Tibial nerve (tissue), 4 donors: Measurements from ENCODE around the gene ZDHHC11. TPM values are rescaled to one million over a fixed set of nuclear protein-coding genes. Genes with fewer than 3 reads are reported as not detected.

Experiments used
- DNase-seq, 2 donors: peaks; one replicate each; pipeline ENCODE4 v3.0.0-alpha.2; 2019; ENCODE audit warnings: low spot score in 2 of 2
- H3K27ac ChIP-seq, 4 donors: fragments of 200-600 bp; sonication (generic) in 3 of 4; one replicate each; pipeline ENCODE4 v1.5.1; 2017 to 2019; ENCODE audit warnings: mild to moderate bottlenecking in 1 of 4
- H3K27me3 ChIP-seq, 2 donors: fragments of 200-600 bp; sonication (generic) in 1 of 2; one replicate each; pipeline versions ENCODE4 v1.5.1 to v1.6.0; 2017 to 2019
- H3K36me3 ChIP-seq, 3 donors: fragments of 200-600 bp; sonication (generic); one replicate each; pipeline ENCODE4 v1.5.1; 2018 to 2019
- H3K4me1 ChIP-seq, 4 donors: fragments of 200-600 bp; sonication (generic) in 3 of 4; one replicate each; pipeline ENCODE4 v1.5.1; 2017 to 2019
- H3K4me3 ChIP-seq, 4 donors: fragments of 200-600 bp; sonication (generic) in 3 of 4; one replicate each; pipeline ENCODE4 v1.5.1; 2017 to 2019; ENCODE audit warnings: mild to moderate bottlenecking in 1 of 4, moderate library complexity in 1 of 4
- H3K9me3 ChIP-seq, 4 donors: fragments of 200-600 bp; sonication (generic) in 3 of 4; one replicate each; pipeline ENCODE4 v1.5.1; 2017 to 2019
- CTCF ChIP-seq, 5 experiments: fragments of 200-600 bp in 3 of 5; fragments of 450-650 bp in 2 of 5; sonication (generic) in 3 of 5; IDR thresholded peaks; one replicate each; pipeline ENCODE4 v1.5.1; 2016 to 2019; ENCODE audit warnings: antibody characterized with exemption in 5 of 5, mild to moderate bottlenecking in 3 of 5, moderate library complexity in 2 of 5
- EP300 ChIP-seq, 2 donors: sonication (generic); formaldehyde crosslinking; IDR thresholded peaks; one replicate each; pipeline ENCODE4 v1.6.1; 2017; ENCODE audit warnings: antibody characterized with exemption in 2 of 2, mild to moderate bottlenecking in 1 of 2
- POLR2A ChIP-seq, 2 donors: fragments of 450-650 bp; IDR thresholded peaks; one replicate each; pipeline ENCODE4 v1.6.1; 2017; ENCODE audit warnings: antibody characterized with exemption in 2 of 2, mild to moderate bottlenecking in 2 of 2, moderate library complexity in 2 of 2
- WGBS, 2 donors: methylation state at CpG; one replicate each; pipeline ENCODE4 v1.1.5; 2018; 5-methylcytosine and 5-hydroxymethylcytosine counted together
- total RNA-seq, 4 donors: library from RNA; depleted of rRNA; stranded (reverse); fragments of >200 nt; gene quantifications; one replicate each; pipeline ENCODE4 v1.1.0, GENCODE V29; 2016

Gene ZDHHC11
- total RNA-seq, 4 donors from 2014 or later = 1.1 to 6.9 (median 2.3) TPM

- TF ChIP-seq EP300 (IDR thresholded peaks at IDR 0.05) (no peak), CTCF (IDR thresholded peaks at IDR 0.05) (no peak), POLR2A (IDR thresholded peaks at IDR 0.05) (no peak)
- Histone ChIP-seq H3K4me1 (no peaks in the 10 kb centered on the region), H3K9me3 (no peaks in the 10 kb centered on the region), H3K4me3 (no peak overlapping the region), H3K36me3 (peaks cover 2 to 99% (median 34%) of the 10 kb centered on the region in 3 donors), H3K27ac (no peak overlapping the region), H3K27me3 (no peaks in the 10 kb centered on the region)
- DNase-seq = no peak
- WGBS, 2 donors = 97% methylated on average over 29 of the region's 29 CpGs
Measured at GRCh38 chr5:871596-872298, 21.0 kb upstream of the ZDHHC11 start.

DNA sequence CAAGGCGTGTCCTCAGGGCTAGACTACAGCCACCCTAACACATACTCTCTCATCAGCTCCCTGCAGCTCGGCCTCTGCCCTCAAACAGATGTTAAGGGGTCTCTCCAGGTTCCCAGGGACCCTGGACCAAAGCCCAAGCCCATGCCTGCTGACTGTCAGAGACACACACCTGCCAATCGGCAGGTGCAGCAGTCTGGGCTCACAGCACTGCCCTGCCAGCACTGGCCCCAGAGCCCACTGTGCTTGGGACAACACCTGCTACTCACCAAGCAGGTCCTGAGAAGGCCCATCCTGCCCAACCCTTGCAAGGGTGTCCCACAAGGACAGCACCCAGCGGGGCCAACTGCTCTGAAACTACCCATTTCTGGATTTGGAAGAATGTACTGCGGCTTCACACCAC is 20.2 kb upstream of the ZDHHC11 start:
- no peaks in the 10 kb centered on the region for H3K9me3 ChIP-seq
- DNase-seq = no peak
- no peaks in the 10 kb centered on the region for H3K27me3 ChIP-seq
- 95 to 96% methylated on average over 5 of the region's 5 CpGs for WGBS, 2 donors
- peaks cover 2 to 99% (median 30%) of the 10 kb centered on the region in 3 donors for H3K36me3 ChIP-seq
- no peak overlapping the region for H3K4me3 ChIP-seq
- no peak overlapping the region for H3K27ac ChIP-seq
- TF ChIP-seq EP300 (IDR thresholded peaks at IDR 0.05) (no peak), POLR2A (IDR thresholded peaks at IDR 0.05) (no peak), CTCF (IDR thresholded peaks at IDR 0.05) (no peak)
- H3K4me1 ChIP-seq = no peaks in the 10 kb centered on the region

DNA sequence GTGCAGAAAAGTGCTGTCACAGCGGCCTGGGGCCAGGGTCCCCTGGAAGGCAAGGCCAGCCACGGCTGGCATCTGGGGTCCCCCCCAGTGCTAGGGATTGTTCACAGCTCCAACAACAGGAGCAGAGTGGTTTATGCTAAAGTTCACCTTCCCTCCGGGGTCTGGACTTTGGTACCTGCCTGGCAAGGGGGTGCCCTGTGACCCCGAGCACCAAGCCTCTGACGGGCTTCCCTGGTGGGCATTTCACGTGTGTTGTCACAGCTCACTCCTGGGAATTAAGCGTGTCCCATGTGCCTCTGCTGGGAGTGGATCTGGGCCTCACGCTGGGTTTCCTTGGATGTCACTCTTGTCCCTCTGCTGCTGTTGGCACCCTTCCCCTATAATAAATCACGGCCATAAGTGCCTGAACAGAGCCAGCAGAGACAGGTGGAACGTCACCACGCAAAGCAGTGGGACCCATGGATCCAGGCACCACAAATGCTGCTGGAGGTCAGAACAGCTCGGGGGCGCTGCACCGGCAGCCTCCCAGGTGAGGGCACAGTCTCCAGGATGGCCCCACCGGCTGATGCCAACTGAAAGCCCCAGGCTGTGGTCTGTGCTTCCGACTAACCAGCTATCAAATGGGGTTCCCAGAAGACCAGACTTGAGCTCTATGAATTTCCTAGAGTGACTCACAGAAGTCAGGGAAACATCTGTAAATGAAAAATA is 17.8 kb upstream of the ZDHHC11 start:
- peaks cover 0 to 12% (median 0%) of the 10 kb centered on the region in 4 donors for H3K4me1 ChIP-seq
- no peak overlapping the region for H3K4me3 ChIP-seq
- H3K27me3 ChIP-seq = no peaks in the 10 kb centered on the region
- H3K9me3 ChIP-seq = no peaks in the 10 kb centered on the region
- no peak for TF ChIP-seq CTCF (IDR thresholded peaks at IDR 0.05)
- TF ChIP-seq EP300 (IDR thresholded peaks at IDR 0.05) = no peak
- no peak for TF ChIP-seq POLR2A (IDR thresholded peaks at IDR 0.05)
- H3K36me3 ChIP-seq = peaks cover 0 to 99% (median 27%) of the 10 kb centered on the region in 3 donors
- no peak overlapping the region for H3K27ac ChIP-seq
- WGBS, 2 donors = 89 to 93% methylated on average over 16 of the region's 16 CpGs
- DNase-seq = no peak

GRCh38 chr5:867300-867870 is 16.6 kb upstream of the ZDHHC11 start:
- peaks cover 0 to 12% (median 0%) of the 10 kb centered on the region in 4 donors for H3K4me1 ChIP-seq
- no peak overlapping the region for H3K27ac ChIP-seq
- no peak for DNase-seq
- WGBS, 2 donors = 87 to 88% methylated on average over 4 to 6 of the region's 6 CpGs
- H3K9me3 ChIP-seq = no peaks in the 10 kb centered on the region
- H3K36me3 ChIP-seq = peaks cover 0 to 100% (median 27%) of the 10 kb centered on the region in 3 donors
- H3K4me3 ChIP-seq = no peak overlapping the region
- no peak for TF ChIP-seq POLR2A (IDR thresholded peaks at IDR 0.05)
- no peak for TF ChIP-seq CTCF (IDR thresholded peaks at IDR 0.05)
- no peak for TF ChIP-seq EP300 (IDR thresholded peaks at IDR 0.05)
- no peaks in the 10 kb centered on the region for H3K27me3 ChIP-seq

GRCh38 chr5:865771-866170 is 15.0 kb upstream of the ZDHHC11 start:
- peaks cover 0 to 98% (median 21%) of the 10 kb centered on the region in 3 donors for H3K36me3 ChIP-seq
- WGBS, 2 donors = 96 to 100% methylated on average over 1 to 4 of the region's 10 CpGs
- H3K4me1 ChIP-seq = peaks cover 0 to 12% (median 0%) of the 10 kb centered on the region in 4 donors
- H3K9me3 ChIP-seq = no peaks in the 10 kb centered on the region
- no peak overlapping the region for H3K27ac ChIP-seq
- H3K27me3 ChIP-seq = no peaks in the 10 kb centered on the region
- TF ChIP-seq POLR2A (IDR thresholded peaks at IDR 0.05) (no peak), CTCF (IDR thresholded peaks at IDR 0.05) (no peak), EP300 (IDR thresholded peaks at IDR 0.05) (no peak)
- no peak overlapping the region for H3K4me3 ChIP-seq
- no peak for DNase-seq
